Muscle of leg (tissue), 11 donors: ENCODE results near the gene PTMA. TPM values are rescaled to one million over a fixed set of nuclear protein-coding genes. Genes with fewer than 3 reads are reported as not detected.

Experiments used
- DNase-seq: peaks from one replicate; pipeline ENCODE4 v3.0.0; 2013
- H3K27ac ChIP-seq: one replicate; pipeline ENCODE4 v1.5.1; 2013; ENCODE audit warnings: mild to moderate bottlenecking, low read length, control low read depth
- H3K27me3 ChIP-seq: one replicate; pipeline ENCODE4 v1.6.1; 2013; ENCODE audit warnings: low read length; ENCODE audit not compliant: control insufficient read depth, insufficient read depth
- H3K36me3 ChIP-seq: one replicate; pipeline ENCODE4 v1.6.1; 2013; ENCODE audit warnings: low read length; ENCODE audit not compliant: control insufficient read depth, insufficient read depth
- H3K4me1 ChIP-seq: one replicate; pipeline ENCODE4 v1.6.1; 2013; ENCODE audit warnings: low read length; ENCODE audit not compliant: control insufficient read depth, insufficient read depth
- H3K4me3 ChIP-seq: one replicate; pipeline ENCODE4 v1.5.1; 2013; ENCODE audit warnings: low read length, control low read depth
- H3K9me3 ChIP-seq: replicated peaks from 2 replicates; pipeline ENCODE4 v1.6.1; 2013; ENCODE audit warnings: low read depth, low read length; ENCODE audit not compliant: control insufficient read depth
- WGBS: methylation state at CpG from one replicate; pipeline ENCODE4 v1.1.5; 2013; ENCODE audit warnings: missing lambda C conversion rate; ENCODE audit not compliant: insufficient coverage; 5-methylcytosine and 5-hydroxymethylcytosine counted together
- polyA plus RNA-seq, 8 donors: library from polyadenylated mRNA; unstranded; fragments of 120-200 nt; gene quantifications; one replicate each; pipeline versions ENCODE4 v1.2.1 to v1.2.3, GENCODE V29; 2013; ENCODE audit warnings: inconsistent platforms in 1 of 8, low replicate concordance in 1 of 8; ENCODE audit not compliant: insufficient read length in 8 of 8, insufficient read depth in 1 of 8
- total RNA-seq: library from RNA; stranded (reverse); fragments of 120-200 nt; gene quantifications from one replicate; pipeline ENCODE4 v1.2.4, GENCODE V29; 2013

The PTMA gene
- total and polyA plus RNA-seq, 9 donors: 598 to 939 (median 718) TPM

- H3K27ac ChIP-seq: no peak overlapping the region
- H3K4me1 ChIP-seq: peaks cover 55% of the 10 kb centered on the region
- peaks cover 28% of the 10 kb centered on the region for H3K36me3 ChIP-seq
- no peak for DNase-seq
- H3K27me3 ChIP-seq: no peaks in the 10 kb centered on the region
- no peaks in the 10 kb centered on the region for H3K9me3 ChIP-seq
- WGBS: 52% methylated on average over 5 of the region's 5 CpGs
- no peak overlapping the region for H3K4me3 ChIP-seq
Measured at GRCh38 chr2:231715499-231715837, 7.1 kb downstream of the PTMA start.

DNA sequence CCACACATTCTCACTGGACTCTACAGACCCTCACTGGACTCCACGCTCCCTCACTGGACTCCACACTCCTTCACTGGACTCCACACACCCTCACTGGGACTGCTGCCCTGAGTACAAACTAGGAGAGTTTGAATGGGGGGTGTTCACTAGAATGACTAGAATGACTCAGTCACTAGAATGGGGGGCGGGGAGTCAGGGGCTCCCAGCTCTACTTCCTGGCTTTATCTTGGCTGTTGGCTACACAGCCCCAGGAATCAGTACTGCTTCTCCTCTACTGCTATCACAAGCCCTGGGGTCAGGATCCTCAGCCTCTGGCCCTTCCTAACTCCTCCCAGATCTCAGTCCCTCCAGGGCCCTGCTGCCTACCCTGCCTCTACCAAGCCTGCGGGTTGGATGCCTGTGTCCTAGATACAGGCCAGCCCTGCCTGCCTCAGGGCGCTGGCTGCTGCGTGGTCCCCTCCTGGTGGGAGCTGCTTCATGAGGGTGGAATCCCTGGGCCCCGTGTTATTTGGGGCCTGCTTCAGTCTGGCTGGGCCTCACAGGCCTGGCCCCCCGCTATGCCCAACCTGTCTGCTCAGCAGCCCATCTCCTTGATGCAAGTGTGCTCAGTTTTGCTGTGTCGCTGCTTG is 7.8 kb downstream of the PTMA start:
- Histone ChIP-seq H3K27me3 (no peaks in the 10 kb centered on the region), H3K4me1 (peaks cover 53% of the 10 kb centered on the region), H3K36me3 (peaks cover 26% of the 10 kb centered on the region), H3K27ac (peak overlapping the region; percentile 73), H3K4me3 (no peak overlapping the region), H3K9me3 (no peaks in the 10 kb centered on the region)
- DNase-seq: no peak
- WGBS: 87% methylated on average over 7 of the region's 8 CpGs

- Histone ChIP-seq H3K27me3 (no peaks in the 10 kb centered on the region), H3K36me3 (peaks cover 19% of the 10 kb centered on the region), H3K4me1 (peaks cover 46% of the 10 kb centered on the region), H3K9me3 (no peaks in the 10 kb centered on the region), H3K27ac (peak overlapping the region; percentile 73), H3K4me3 (no peak overlapping the region)
- WGBS: 80% methylated on average over 8 of the region's 11 CpGs
- no peak for DNase-seq
Measured at GRCh38 chr2:231716666-231717280, 8.4 kb downstream of the PTMA start.

DNA sequence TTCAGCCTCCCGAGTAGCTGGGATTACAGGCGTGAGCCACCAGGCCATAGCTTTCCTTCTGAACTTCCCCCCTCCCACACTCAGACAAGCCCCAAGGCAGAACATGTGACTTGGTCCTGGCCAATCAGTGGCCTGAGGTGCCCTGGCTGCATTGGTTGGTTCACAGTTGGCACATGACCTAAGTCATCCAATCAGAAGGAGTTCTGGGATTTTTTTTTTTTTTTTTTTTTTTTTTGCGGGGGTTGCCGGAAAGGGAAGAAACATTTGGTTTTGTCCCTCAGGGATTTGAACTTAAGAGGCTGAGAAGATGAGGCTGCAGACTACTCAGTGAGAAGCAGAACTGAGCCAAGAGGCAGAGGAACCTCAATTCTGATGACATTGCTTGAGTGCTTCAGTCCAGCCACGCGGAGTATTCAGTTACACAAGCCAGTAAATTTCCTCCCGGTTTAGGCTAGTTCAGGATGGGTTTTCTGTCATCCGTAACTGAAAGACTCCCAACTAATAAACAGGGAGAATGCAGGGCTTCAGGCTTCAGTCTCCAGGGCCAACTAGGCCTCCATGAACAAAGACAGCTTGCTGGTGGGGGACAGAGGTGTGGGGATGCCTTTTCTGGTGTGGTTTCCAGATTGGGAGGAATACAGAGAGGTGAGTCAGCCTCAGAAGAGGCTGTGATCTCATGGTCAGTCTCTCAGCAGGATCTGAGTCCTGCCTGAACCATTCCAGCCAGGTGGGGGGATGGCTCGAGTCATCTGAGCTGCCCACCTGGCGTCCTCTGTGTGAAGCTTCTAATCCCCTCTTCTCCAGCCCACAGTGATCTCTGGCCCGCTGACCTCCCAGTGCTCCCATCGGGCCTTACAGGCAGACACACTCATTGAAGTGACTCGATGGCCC is 9.2 kb downstream of the PTMA start:
- Histone ChIP-seq H3K4me3 (no peak overlapping the region), H3K9me3 (no peaks in the 10 kb centered on the region), H3K4me1 (peaks cover 38% of the 10 kb centered on the region), H3K27me3 (no peaks in the 10 kb centered on the region), H3K36me3 (peaks cover 12% of the 10 kb centered on the region), H3K27ac (peak overlapping the region; percentile 73)
- 63% methylated on average over 5 of the region's 13 CpGs for WGBS
- peak; percentile 63 for DNase-seq

DNA sequence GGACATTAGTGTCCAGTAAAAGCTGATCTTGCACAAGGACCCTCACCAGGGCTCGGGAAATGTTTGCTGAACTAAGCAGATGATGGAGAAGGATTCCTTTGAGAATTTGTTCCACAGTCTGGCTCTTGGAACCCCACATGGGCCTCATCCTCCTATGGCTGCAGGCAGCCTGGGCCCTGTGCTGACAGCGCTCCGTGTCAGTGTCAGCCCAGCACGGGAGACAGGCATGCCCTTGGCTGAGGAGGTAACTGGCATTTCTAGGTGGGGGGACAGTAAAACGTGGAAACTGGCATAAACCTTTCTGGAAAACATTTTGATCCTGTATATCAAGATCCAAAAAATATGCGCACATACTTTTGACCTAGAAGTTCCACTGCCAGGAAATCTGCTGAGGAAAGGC is 10.5 kb downstream of the PTMA start:
- no peak for DNase-seq
- Histone ChIP-seq H3K4me3 (no peak overlapping the region), H3K36me3 (peaks cover 6% of the 10 kb centered on the region), H3K27ac (no peak overlapping the region), H3K27me3 (no peaks in the 10 kb centered on the region), H3K4me1 (peaks cover 33% of the 10 kb centered on the region), H3K9me3 (no peaks in the 10 kb centered on the region)
- no CpG with 5 or more reads among the region's 6 CpGs for WGBS

DNA sequence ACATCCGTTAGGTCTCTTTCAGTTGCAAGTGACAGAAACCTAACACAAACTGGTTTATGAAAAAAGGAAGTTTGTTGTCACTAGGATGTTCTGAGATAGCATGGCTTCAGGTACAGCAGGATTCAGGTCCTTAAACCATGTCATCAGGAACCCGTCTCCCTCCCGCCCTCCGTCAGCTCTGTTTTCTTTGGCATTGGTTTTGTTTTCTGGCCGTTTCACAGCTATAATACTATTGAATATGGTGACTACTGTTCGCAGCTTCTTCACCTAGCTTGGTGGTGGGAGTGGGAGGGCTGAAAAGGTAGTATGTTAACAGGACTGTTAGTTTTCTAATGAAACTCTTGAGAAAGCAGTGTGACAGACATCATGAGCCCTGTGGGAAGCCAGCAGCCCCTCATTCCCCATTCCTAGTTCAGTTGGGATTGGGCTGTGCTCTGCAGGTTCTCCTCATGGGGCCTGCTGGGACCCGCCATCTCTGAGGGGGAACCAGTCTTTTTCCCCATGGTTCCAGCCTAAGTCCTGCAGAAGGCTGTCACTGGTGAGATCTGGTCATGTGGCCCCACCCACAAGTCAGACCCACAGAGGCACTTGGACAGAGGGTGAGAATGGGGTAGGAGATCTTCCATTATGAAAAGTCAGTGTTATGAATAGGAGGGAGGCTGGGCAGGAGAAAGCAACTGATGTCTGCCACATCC is 12.1 kb downstream of the PTMA start:
- Histone ChIP-seq H3K36me3 (no peaks in the 10 kb centered on the region), H3K27me3 (no peaks in the 10 kb centered on the region), H3K4me1 (peaks cover 26% of the 10 kb centered on the region), H3K4me3 (no peak overlapping the region), H3K27ac (no peak overlapping the region), H3K9me3 (no peaks in the 10 kb centered on the region)
- DNase-seq: no peak
- 80% methylated on average over 2 of the region's 7 CpGs for WGBS

- WGBS: 82% methylated on average over 2 of the region's 8 CpGs
- Histone ChIP-seq H3K9me3 (no peaks in the 10 kb centered on the region), H3K4me3 (no peak overlapping the region), H3K27me3 (no peaks in the 10 kb centered on the region), H3K27ac (no peak overlapping the region), H3K4me1 (peaks cover 17% of the 10 kb centered on the region), H3K36me3 (no peaks in the 10 kb centered on the region)
- DNase-seq: no peak
Measured at GRCh38 chr2:231720987-231721966, 13.0 kb downstream of the PTMA start.

GRCh38 chr2:231722721-231723307 is 14.5 kb downstream of the PTMA start:
- no peak for DNase-seq
- no peaks in the 10 kb centered on the region for H3K36me3 ChIP-seq
- H3K27me3 ChIP-seq: no peaks in the 10 kb centered on the region
- H3K4me3 ChIP-seq: no peak overlapping the region
- 80% methylated on average over 1 of the region's 8 CpGs for WGBS
- no peaks in the 10 kb centered on the region for H3K9me3 ChIP-seq
- peaks cover 4% of the 10 kb centered on the region for H3K4me1 ChIP-seq
- no peak overlapping the region for H3K27ac ChIP-seq

GRCh38 chr2:231725476-231725875 is 17.2 kb downstream of the PTMA start:
- H3K4me1 ChIP-seq: no peaks in the 10 kb centered on the region
- 96% methylated on average over 8 of the region's 10 CpGs for WGBS
- no peak overlapping the region for H3K4me3 ChIP-seq

More at GRCh38 chr2:231725476-231725875, 17.2 kb downstream of the PTMA start:
- H3K27me3 ChIP-seq: no peaks in the 10 kb centered on the region
- H3K27ac ChIP-seq: no peak overlapping the region
- H3K9me3 ChIP-seq: no peaks in the 10 kb centered on the region
- DNase-seq: no peak
- H3K36me3 ChIP-seq: no peaks in the 10 kb centered on the region
